Measurements from ENCODE around the gene CHURC1.
A peak's percentile ranks its signal among the peaks of the same experiment; 100 is the strongest.

The CHURC1 gene

DNA sequence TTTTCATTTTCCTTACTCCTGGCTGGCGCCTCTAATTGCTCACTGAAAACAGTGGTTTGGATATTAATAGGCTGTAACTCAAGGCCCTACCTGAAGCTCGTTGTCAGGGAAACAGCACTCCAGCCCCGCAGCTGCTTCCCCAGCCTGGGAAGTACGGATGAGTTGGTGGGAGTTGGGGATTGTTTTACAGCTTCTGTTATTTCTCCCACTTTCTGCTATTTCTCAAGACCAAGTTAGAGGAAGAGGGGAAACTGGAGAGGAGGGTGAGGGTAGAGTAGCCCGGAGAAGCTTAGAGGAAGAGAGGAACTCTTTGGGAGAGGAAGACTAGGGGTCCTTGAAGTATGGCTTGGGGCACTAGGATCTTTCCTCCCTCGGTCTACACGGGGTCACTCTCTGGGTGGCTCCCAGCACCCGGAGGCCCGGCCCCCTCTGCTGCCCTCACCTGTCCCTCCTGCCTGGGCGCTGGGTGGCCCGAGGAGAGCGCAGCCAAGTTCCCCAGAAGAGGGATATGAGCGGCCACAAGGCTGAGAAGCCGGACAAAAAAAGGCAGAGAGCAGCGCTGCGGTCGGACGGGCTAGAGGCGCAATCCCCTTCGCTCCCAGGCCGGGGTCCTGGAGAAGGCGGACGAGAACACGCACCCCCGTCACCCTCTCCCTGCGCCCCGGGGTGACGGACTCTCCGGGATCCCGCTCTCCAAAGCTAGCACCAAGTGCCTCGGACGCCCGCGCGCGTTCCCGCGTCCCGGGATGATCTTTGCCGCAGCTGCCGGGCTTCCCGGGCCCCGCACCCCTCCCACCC lies 35.2 kb upstream of the CHURC1 start (continued):
- TF ChIP-seq ZNF423 (tag by site-specific recombination; IDR thresholded peaks at IDR 0.05) (peak; percentile 95), ZNF132 (tag by site-specific recombination; IDR thresholded peaks at IDR 0.05; ENCODE audit: borderline replicate concordance) (no peak), ZNF544 (tag by site-specific recombination; IDR thresholded peaks at IDR 0.05) (no peak), ZNF248 (tag by site-specific recombination; IDR thresholded peaks at IDR 0.05) (no peak), ZBTB17 (tag by site-specific recombination; IDR thresholded peaks at IDR 0.05) (no peak)
- TF ChIP-seq, protein P1, sequence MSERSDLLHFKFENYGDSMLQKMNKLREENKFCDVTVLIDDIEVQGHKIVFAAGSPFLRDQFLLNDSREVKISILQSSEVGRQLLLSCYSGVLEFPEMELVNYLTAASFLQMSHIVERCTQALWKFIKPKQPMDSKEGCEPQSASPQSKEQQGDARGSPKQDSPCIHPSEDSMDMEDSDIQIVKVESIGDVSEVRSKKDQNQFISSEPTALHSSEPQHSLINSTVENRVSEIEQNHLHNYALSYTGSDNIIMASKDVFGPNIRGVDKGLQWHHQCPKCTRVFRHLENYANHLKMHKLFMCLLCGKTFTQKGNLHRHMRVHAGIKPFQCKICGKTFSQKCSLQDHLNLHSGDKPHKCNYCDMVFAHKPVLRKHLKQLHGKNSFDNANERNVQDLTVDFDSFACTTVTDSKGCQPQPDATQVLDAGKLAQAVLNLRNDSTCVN (tag by site-specific recombination; optimal IDR thresholded peaks at IDR 0.05): peak; percentile 69
- TF ChIP-seq, protein P2, sequence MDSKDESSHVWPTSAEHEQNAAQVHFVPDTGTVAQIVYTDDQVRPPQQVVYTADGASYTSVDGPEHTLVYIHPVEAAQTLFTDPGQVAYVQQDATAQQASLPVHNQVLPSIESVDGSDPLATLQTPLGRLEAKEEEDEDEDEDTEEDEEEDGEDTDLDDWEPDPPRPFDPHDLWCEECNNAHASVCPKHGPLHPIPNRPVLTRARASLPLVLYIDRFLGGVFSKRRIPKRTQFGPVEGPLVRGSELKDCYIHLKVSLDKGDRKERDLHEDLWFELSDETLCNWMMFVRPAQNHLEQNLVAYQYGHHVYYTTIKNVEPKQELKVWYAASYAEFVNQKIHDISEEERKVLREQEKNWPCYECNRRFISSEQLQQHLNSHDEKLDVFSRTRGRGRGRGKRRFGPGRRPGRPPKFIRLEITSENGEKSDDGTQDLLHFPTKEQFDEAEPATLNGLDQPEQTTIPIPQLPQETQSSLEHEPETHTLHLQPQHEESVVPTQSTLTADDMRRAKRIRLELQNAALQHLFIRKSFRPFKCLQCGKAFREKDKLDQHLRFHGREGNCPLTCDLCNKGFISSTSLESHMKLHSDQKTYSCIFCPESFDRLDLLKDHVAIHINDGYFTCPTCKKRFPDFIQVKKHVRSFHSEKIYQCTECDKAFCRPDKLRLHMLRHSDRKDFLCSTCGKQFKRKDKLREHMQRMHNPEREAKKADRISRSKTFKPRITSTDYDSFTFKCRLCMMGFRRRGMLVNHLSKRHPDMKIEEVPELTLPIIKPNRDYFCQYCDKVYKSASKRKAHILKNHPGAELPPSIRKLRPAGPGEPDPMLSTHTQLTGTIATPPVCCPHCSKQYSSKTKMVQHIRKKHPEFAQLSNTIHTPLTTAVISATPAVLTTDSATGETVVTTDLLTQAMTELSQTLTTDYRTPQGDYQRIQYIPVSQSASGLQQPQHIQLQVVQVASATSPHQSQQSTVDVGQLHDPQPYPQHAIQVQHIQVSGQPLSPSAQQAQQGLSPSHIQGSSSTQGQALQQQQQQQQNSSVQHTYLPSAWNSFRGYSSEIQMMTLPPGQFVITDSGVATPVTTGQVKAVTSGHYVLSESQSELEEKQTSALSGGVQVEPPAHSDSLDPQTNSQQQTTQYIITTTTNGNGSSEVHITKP (tag by site-specific recombination; IDR thresholded peaks at IDR 0.05): 0 out of 2 replicates have a peak, but pooled peaks have one; percentile 26
- TF ChIP-seq, protein P3, sequence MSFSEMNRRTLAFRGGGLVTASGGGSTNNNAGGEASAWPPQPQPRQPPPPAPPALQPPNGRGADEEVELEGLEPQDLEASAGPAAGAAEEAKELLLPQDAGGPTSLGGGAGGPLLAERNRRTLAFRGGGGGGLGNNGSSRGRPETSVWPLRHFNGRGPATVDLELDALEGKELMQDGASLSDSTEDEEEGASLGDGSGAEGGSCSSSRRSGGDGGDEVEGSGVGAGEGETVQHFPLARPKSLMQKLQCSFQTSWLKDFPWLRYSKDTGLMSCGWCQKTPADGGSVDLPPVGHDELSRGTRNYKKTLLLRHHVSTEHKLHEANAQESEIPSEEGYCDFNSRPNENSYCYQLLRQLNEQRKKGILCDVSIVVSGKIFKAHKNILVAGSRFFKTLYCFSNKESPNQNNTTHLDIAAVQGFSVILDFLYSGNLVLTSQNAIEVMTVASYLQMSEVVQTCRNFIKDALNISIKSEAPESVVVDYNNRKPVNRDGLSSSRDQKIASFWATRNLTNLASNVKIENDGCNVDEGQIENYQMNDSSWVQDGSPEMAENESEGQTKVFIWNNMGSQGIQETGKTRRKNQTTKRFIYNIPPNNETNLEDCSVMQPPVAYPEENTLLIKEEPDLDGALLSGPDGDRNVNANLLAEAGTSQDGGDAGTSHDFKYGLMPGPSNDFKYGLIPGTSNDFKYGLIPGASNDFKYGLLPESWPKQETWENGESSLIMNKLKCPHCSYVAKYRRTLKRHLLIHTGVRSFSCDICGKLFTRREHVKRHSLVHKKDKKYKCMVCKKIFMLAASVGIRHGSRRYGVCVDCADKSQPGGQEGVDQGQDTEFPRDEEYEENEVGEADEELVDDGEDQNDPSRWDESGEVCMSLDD (tag by site-specific recombination; IDR thresholded peaks at IDR 0.05): peak; percentile 28; the same call in 1 of the 2 replicates

DNA sequence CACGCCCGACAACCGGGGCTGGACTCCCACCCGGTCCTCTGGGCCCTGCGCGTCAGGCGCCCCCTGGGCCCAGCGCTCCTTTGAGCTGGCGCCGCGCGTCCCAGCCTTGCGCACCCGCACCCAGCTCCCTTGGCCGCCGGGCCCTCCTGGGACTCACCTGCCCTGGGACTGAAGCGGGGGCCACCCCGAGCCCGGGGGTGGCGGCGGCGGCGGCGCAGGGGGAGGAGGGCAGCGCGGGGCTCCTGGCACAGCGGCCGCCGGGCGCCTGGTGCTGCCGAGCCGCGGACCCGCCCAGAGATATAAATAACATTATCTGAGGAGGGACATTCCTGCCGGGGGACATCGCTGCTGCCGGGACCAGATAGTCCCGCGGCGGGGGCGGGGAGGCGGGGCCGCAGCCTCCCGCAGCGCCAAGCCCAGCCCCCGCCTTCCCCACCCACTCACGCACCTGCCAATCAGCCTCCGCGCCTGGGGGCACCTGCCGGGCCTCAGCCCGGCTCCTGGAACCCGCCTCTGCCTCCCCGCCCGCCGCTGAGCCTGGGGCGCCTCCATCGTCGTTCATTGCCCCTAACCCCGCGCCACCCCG lies 34.5 kb upstream of the CHURC1 start, which contains the start of gene SPTB:
TSS of gene SPTB (minus strand) at position 273 of the 586 bp plus-strand sequence. CDS start 56,813 bp downstream, outside the sequence.
- Histone ChIP-seq H3K36me3 (ENCODE audit: control insufficient read depth in 2 of 2, insufficient read depth in 1 of 2, low read length in 2 of 2) (no peaks in the 10 kb centered on the region), H3K4me3 (ENCODE audit: low read depth, low read length) (peak within 1 kb of the TSS; percentile 64), H3K27ac (ENCODE audit: extremely low read depth, low read depth, low read length) (peak within 1 kb of the TSS; percentile 60; the same call in 1 of the 2 replicates), H3K4me1 (ENCODE audit: control insufficient read depth, insufficient read depth, low read length) (no peaks in the 10 kb centered on the region), H3K9me3 (ENCODE audit: control insufficient read depth, insufficient read depth, low read depth, low read length) (no peaks in the 10 kb centered on the region)
- ChIA-PET CTCF (interaction anchor here (0.6 to 7.5 kb wide), 7 partner anchors 12 to 165 kb away, joined by 3 to 89 read pairs (median 4); no protein-coding TSS in a partner anchor), POLR2A (interaction anchor here (0.7 to 1.7 kb wide), 11 partner anchors 9 to 377 kb away, joined by 3 to 8 read pairs (median 3); no protein-coding TSS in a partner anchor)
- TF ChIP-seq ZNF341 (tag by site-specific recombination; IDR thresholded peaks at IDR 0.05; ENCODE audit: low read depth) (peak; percentile 66), GLIS1 (tag by site-specific recombination; IDR thresholded peaks at IDR 0.05) (peak; percentile 60), KLF1 (tag by site-specific recombination; IDR thresholded peaks at IDR 0.05) (peak; percentile 46), KLF9 (tag by site-specific recombination; IDR thresholded peaks at IDR 0.05; ENCODE audit: low read depth) (peak; percentile 23; the same call in 1 of the 2 replicates), ZIC2 (tag by site-specific recombination; IDR thresholded peaks at IDR 0.05) (peak; percentile 21; the same call in 1 of the 2 replicates), YY1 (tag by site-specific recombination; IDR thresholded peaks at IDR 0.05) (no peak), ZFHX2 (tag by site-specific recombination; conservative IDR thresholded peaks at IDR 0.05) (peak; percentile 66), SP2 (tag by site-specific recombination; IDR thresholded peaks at IDR 0.05) (peak; percentile 36), KLF10 (tag by site-specific recombination; IDR thresholded peaks at IDR 0.05) (peak; percentile 67; the same call in 1 of the 2 replicates), SCRT2 (tag by site-specific recombination; IDR thresholded peaks at IDR 0.05) (no peak), ZNF174 (tag by site-specific recombination; IDR thresholded peaks at IDR 0.05) (no peak), ZNF549 (tag by site-specific recombination; IDR thresholded peaks at IDR 0.05) (no peak)
- TF ChIP-seq, protein P4, sequence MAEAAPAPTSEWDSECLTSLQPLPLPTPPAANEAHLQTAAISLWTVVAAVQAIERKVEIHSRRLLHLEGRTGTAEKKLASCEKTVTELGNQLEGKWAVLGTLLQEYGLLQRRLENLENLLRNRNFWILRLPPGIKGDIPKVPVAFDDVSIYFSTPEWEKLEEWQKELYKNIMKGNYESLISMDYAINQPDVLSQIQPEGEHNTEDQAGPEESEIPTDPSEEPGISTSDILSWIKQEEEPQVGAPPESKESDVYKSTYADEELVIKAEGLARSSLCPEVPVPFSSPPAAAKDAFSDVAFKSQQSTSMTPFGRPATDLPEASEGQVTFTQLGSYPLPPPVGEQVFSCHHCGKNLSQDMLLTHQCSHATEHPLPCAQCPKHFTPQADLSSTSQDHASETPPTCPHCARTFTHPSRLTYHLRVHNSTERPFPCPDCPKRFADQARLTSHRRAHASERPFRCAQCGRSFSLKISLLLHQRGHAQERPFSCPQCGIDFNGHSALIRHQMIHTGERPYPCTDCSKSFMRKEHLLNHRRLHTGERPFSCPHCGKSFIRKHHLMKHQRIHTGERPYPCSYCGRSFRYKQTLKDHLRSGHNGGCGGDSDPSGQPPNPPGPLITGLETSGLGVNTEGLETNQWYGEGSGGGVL (tag by site-specific recombination; IDR thresholded peaks at IDR 0.05): peak; percentile 18; the same call in 1 of the 2 replicates
- TF ChIP-seq, protein P1 (tag by site-specific recombination; optimal IDR thresholded peaks at IDR 0.05): peak; percentile 42

Measured in HEK293 (cell line).